HUES64 (cell line): ENCODE measurements around the gene NPHP4.

ENCODE experiments used
- H3K27ac ChIP-seq: 2 replicates; pipeline ENCODE4 v1.7.0; 2013; ENCODE audit warnings: low read depth, low read length, inconsistent platforms
- H3K27me3 ChIP-seq: 2 replicates; pipeline ENCODE4 v1.6.1; 2013; ENCODE audit warnings: mild to moderate bottlenecking, low read length; ENCODE audit not compliant: insufficient read depth
- H3K36me3 ChIP-seq: 2 replicates; pipeline ENCODE4 v1.6.1; 2013; ENCODE audit warnings: mild to moderate bottlenecking, low read length; ENCODE audit not compliant: insufficient read depth
- H3K4me1 ChIP-seq: 2 replicates; pipeline ENCODE4 v1.6.1; 2013; ENCODE audit warnings: mild to moderate bottlenecking, low read length, moderate library complexity; ENCODE audit not compliant: insufficient read depth
- H3K4me3 ChIP-seq: 2 replicates; pipeline ENCODE4 v1.5.1; 2013; ENCODE audit warnings: mild to moderate bottlenecking, low read length, moderate library complexity
- H3K9ac ChIP-seq: 2 replicates; pipeline ENCODE4 v1.6.1; 2013; ENCODE audit warnings: mild to moderate bottlenecking, low read depth, low read length
- H3K9me3 ChIP-seq: 2 replicates; pipeline ENCODE4 v1.6.1; 2013; ENCODE audit warnings: low read depth, low read length; ENCODE audit not compliant: insufficient read depth
- WGBS: fragments of 150-250, 120-280 bp; methylation state at CpG from one replicate; pipeline ENCODE4 v1.1.7; 2013; ENCODE audit warnings: missing lambda C conversion rate; 5-methylcytosine and 5-hydroxymethylcytosine counted together

The NPHP4 gene

DNA sequence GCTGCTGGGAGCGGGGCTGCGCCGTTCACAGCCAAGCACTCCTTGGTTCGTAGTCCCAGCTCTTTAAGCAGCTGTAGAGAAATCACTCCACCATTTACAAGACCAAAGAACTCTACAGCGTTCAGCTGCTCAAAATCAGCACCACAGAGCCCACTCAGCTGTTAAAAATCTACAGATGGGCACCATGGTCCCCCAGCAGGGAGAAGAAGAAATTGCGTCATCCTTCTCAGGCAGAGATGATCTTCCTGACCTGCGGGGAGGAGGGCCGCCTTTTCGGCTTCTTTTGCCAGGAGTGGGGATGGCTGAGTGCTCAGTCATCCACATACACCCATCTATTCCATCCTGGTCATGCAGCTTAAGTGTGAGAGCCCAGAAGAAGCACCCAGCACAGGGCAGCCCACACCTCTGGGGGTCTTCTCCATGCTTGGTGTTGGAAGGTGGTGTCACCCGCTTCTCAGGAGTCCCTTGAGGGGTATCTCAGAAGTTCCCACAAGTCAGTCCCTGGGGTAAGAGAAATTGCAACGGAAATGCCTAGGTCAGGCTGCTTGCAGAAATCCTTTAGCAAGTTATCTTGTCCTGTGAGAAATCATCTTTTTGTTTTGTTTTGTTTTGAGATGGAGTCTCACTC, 163.8 kb downstream of the NPHP4 start:
- H3K9me3 ChIP-seq: no peaks in the 10 kb centered on the region
- H3K27ac ChIP-seq: no peak overlapping the region
- no peaks in the 10 kb centered on the region for H3K36me3 ChIP-seq
- H3K4me3 ChIP-seq: no peak overlapping the region
- WGBS: 88% methylated on average over 9 of the region's 11 CpGs
- no peak overlapping the region for H3K9ac ChIP-seq
- H3K27me3 ChIP-seq: no peaks in the 10 kb centered on the region
- peaks cover 17% of the 10 kb centered on the region for H3K4me1 ChIP-seq

- no peak overlapping the region for H3K4me3 ChIP-seq
- no peak overlapping the region for H3K9ac ChIP-seq
- WGBS: 93% methylated on average over 9 of the region's 9 CpGs
- no peaks in the 10 kb centered on the region for H3K36me3 ChIP-seq
- H3K4me1 ChIP-seq: peaks cover 13% of the 10 kb centered on the region
- no peaks in the 10 kb centered on the region for H3K27me3 ChIP-seq
- no peaks in the 10 kb centered on the region for H3K9me3 ChIP-seq
- no peak overlapping the region for H3K27ac ChIP-seq
Measured at GRCh38 chr1:5827516-5827915, 164.7 kb downstream of the NPHP4 start.

- Histone ChIP-seq H3K4me1 (peaks cover 6% of the 10 kb centered on the region), H3K36me3 (no peaks in the 10 kb centered on the region), H3K27ac (no peak overlapping the region), H3K9me3 (no peaks in the 10 kb centered on the region), H3K27me3 (no peaks in the 10 kb centered on the region), H3K4me3 (no peak overlapping the region), H3K9ac (no peak overlapping the region)
- WGBS: 69% methylated on average over 13 of the region's 13 CpGs
Measured at GRCh38 chr1:5826601-5827000, 165.6 kb downstream of the NPHP4 start.

DNA sequence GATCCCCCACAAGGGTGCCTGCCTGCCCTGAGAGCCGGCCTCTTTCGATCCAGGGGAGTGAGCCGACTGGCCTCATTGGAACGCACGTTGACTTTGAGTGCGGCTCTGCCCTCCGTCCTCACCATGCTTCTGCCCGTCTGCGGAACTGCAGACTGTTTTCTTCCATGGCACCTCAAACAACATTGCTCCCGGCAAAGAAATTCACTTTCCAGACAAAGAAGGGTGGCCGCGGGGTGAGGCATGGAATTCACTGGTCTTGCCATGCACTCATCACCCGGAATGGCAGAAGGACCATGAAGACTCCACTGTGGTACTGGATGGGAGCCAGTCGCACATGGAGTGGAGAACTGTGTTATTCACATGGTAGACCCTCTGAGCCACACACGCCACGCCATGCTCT, 169.5 kb downstream of the NPHP4 start:
- no peaks in the 10 kb centered on the region for H3K27me3 ChIP-seq
- H3K4me1 ChIP-seq: no peaks in the 10 kb centered on the region
- no peaks in the 10 kb centered on the region for H3K36me3 ChIP-seq
- WGBS: 94% methylated on average over 16 of the region's 16 CpGs
- H3K9ac ChIP-seq: no peak overlapping the region
- no peak overlapping the region for H3K27ac ChIP-seq
- no peak overlapping the region for H3K4me3 ChIP-seq
- H3K9me3 ChIP-seq: 0 out of 2 replicates have a peak, but pooled peaks cover 3% of the 10 kb centered on the region

- H3K4me3 ChIP-seq: no peak overlapping the region
- H3K27me3 ChIP-seq: no peaks in the 10 kb centered on the region
- 93% methylated on average over 5 of the region's 5 CpGs for WGBS
- no peak overlapping the region for H3K9ac ChIP-seq
- H3K4me1 ChIP-seq: no peaks in the 10 kb centered on the region
- 0 out of 2 replicates have a peak, but pooled peaks cover 5% of the 10 kb centered on the region for H3K9me3 ChIP-seq
- no peaks in the 10 kb centered on the region for H3K36me3 ChIP-seq
- H3K27ac ChIP-seq: no peak overlapping the region
Measured at GRCh38 chr1:5822266-5822665, 170.0 kb downstream of the NPHP4 start.

DNA sequence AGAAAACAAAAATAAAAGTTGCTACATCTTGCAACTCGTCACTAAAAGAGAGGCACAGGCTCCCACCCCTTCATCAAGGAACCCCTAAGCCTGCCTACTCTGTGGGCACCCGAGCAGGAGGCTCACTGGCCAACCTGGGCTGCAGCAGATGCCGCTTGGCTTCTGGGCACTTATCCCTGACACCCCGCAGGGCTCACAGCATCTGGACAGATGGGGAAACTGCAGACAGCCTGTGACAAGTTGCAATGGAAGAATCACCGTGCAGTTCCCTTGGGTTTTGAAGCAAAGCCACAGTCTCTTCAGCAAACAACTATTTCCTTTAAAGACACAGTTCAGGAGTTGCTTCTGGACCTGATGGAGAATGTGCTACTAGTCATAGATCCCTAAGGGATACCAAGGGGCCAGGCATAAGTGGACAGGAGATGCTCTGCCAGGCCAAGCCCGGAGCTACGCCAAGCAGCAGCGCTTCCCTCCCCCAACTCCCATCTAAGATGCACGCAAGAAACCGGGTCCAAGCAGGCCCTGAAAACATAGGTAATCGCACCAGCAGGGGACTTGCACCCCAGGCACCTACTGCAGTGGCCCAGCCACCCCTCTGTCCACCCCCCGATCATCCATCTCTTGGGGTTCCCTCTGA, 170.6 kb downstream of the NPHP4 start:
- H3K27me3 ChIP-seq: no peaks in the 10 kb centered on the region
- 0 out of 2 replicates have a peak, but pooled peaks cover 7% of the 10 kb centered on the region for H3K9me3 ChIP-seq
- no peak overlapping the region for H3K27ac ChIP-seq
- H3K4me1 ChIP-seq: no peaks in the 10 kb centered on the region
- 87% methylated on average over 12 of the region's 12 CpGs for WGBS
- H3K4me3 ChIP-seq: no peak overlapping the region
- H3K9ac ChIP-seq: no peak overlapping the region
- no peaks in the 10 kb centered on the region for H3K36me3 ChIP-seq

DNA sequence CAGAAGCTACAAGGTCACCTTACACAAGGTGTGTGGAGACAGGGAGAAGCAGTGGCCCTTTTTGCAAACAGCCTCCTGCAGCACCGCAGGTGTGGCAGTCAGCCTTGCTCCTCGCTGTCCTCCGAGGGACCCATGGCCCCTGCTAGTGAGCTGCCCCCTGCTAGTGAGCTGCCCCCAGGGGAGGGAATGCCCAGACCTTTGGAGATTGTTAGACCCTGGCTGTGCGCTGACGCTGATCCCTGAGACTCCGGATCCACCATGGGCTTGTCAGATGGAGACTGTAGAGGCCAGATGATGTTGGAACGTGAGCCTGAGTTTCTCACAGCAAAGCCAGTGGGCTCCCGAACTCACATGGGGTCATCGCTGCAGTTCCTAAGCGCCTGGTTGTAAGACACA, 172.2 kb downstream of the NPHP4 start:
- H3K9ac ChIP-seq: no peak overlapping the region
- WGBS: 93% methylated on average over 10 of the region's 10 CpGs

GRCh38 chr1:5819391-5820025, 172.7 kb downstream of the NPHP4 start:
- Histone ChIP-seq H3K27me3 (no peaks in the 10 kb centered on the region), H3K27ac (no peak overlapping the region), H3K4me3 (no peak overlapping the region), H3K9ac (no peak overlapping the region), H3K36me3 (no peaks in the 10 kb centered on the region), H3K4me1 (no peaks in the 10 kb centered on the region), H3K9me3 (0 out of 2 replicates have a peak, but pooled peaks cover 7% of the 10 kb centered on the region)
- WGBS: 90% methylated on average over 9 of the region's 9 CpGs

More for the DNA sequence above, 172.2 kb downstream of the NPHP4 start:
- no peaks in the 10 kb centered on the region for H3K27me3 ChIP-seq
- no peaks in the 10 kb centered on the region for H3K36me3 ChIP-seq
- H3K4me1 ChIP-seq: no peaks in the 10 kb centered on the region
- 0 out of 2 replicates have a peak, but pooled peaks cover 7% of the 10 kb centered on the region for H3K9me3 ChIP-seq
- H3K4me3 ChIP-seq: no peak overlapping the region
- no peak overlapping the region for H3K27ac ChIP-seq

- H3K9ac ChIP-seq: no peak overlapping the region
- 0 out of 2 replicates have a peak, but pooled peaks cover 7% of the 10 kb centered on the region for H3K9me3 ChIP-seq
- no peak overlapping the region for H3K4me3 ChIP-seq
- H3K27ac ChIP-seq: no peak overlapping the region
- 89% methylated on average over 14 of the region's 14 CpGs for WGBS
- H3K36me3 ChIP-seq: no peaks in the 10 kb centered on the region
- no peaks in the 10 kb centered on the region for H3K4me1 ChIP-seq
- no peaks in the 10 kb centered on the region for H3K27me3 ChIP-seq
Measured at GRCh38 chr1:5818755-5819154, 173.5 kb downstream of the NPHP4 start.

DNA sequence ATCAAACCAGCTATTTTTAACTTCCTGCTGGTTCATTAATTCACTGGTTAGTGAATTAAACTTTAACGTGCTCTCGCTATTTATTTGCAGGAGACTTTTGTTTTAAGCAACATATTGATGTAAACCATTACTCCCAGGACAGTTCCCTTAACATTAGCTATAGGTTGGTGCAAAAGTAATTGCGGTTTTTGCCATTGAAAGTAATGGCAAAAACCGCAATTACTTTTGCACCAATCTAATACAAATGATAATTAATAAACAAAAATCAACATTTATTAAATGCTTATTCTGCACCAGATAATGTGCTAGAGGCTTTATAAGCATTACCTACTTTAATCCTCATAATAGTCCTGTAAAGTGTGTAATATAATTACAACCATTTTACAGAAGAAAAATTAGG, 176.5 kb downstream of the NPHP4 start:
- Histone ChIP-seq H3K27ac (no peak overlapping the region), H3K36me3 (no peaks in the 10 kb centered on the region), H3K4me3 (no peak overlapping the region), H3K9me3 (0 out of 2 replicates have a peak, but pooled peaks cover 7% of the 10 kb centered on the region), H3K4me1 (no peaks in the 10 kb centered on the region), H3K9ac (no peak overlapping the region), H3K27me3 (no peaks in the 10 kb centered on the region)
- WGBS: no CpG with 5 or more reads among the region's 4 CpGs

- H3K9me3 ChIP-seq: 0 out of 2 replicates have a peak, but pooled peaks cover 7% of the 10 kb centered on the region
- H3K9ac ChIP-seq: no peak overlapping the region
- 91% methylated on average over 2 of the region's 2 CpGs for WGBS
- no peaks in the 10 kb centered on the region for H3K27me3 ChIP-seq
- H3K4me1 ChIP-seq: no peaks in the 10 kb centered on the region
- H3K4me3 ChIP-seq: no peak overlapping the region
- no peaks in the 10 kb centered on the region for H3K36me3 ChIP-seq
- H3K27ac ChIP-seq: no peak overlapping the region
Measured at GRCh38 chr1:5815211-5815610, 177.0 kb downstream of the NPHP4 start.
